HuH-7.5 (cell line): ENCODE data around the gene TRAP1.
A peak's percentile ranks its signal among the peaks of the same experiment; 100 is the strongest.
"Not testable (repeated sequence)": the region's sequence is repeated elsewhere in the genome, so short reads cannot be mapped to it uniquely, and the experiment has no call there.

Experiments used
- DNase-seq: peaks from one replicate; pipeline ENCODE4 v3.0.0; 2011; ENCODE audit warnings: low spot score

TRAP1 gene

GRCh38 chr16:3611146-3611975 lies 106.0 kb downstream of the TRAP1 start, which contains the start of gene SLX4:
Gene SLX4 (minus strand): TSS chr16:3611606. CDS start chr16:3608964, 2,642 bp downstream.
- DNase-seq, result peak; percentile 95

GRCh38 chr16:3610698-3611145 lies 106.6 kb downstream of the TRAP1 start:
- DNase-seq, result peak; percentile 47

GRCh38 chr16:3609895-3610697 lies 107.2 kb downstream of the TRAP1 start:
- no peak for DNase-seq

- not testable (repeated sequence) for DNase-seq
These were observed 108.3 kb downstream of the TRAP1 start for GRCh38 chr16:3608976-3609375.

- no peak for DNase-seq
These were observed 109.3 kb downstream of the TRAP1 start for GRCh38 chr16:3608069-3608468.
